Measurements from ENCODE around the gene CFLAR.

CFLAR gene

DNA sequence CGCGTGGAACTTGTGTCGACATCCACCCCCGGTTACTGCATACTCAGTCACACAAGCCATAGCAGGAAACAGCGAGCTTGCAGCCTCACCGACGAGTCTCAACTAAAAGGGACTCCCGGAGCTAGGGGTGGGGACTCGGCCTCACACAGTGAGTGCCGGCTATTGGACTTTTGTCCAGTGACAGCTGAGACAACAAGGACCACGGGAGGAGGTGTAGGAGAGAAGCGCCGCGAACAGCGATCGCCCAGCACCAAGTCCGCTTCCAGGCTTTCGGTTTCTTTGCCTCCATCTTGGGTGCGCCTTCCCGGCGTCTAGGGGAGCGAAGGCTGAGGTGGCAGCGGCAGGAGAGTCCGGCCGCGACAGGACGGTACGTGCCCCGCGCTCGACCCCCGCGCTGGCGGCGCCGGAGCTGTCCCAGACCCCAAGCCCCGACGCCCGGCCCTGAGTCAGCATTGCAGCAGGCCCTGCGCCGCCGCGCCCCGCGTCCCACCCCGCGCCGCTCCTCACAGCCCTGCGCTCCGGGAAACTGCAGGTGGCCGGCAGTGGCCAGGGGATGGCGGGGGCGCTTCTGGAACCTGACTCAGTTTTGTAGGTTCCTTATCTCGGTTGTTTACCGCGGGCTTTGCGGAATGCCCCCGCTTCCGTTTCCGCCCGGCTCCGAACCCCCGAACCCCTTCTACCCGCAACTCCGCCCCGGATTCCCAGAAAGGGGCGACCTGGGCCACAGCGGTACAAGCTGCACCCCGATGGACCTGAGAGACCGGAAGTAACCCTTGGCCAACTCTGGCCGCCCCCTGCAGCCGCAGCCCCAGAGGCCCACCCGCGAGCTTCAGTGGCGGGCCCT, at the start of gene CFLAR:
Gene CFLAR, plus strand, starts transcription at position 50 of the 844 bp plus-strand sequence. CDS start 13,702 bp downstream, outside the sequence.
- in situ Hi-C loops (cut with MboI; ENCODE audit: low sequenced_read_pairs, unreplicated experiment): no loop called here
- TF ChIP-seq, protein P1, sequence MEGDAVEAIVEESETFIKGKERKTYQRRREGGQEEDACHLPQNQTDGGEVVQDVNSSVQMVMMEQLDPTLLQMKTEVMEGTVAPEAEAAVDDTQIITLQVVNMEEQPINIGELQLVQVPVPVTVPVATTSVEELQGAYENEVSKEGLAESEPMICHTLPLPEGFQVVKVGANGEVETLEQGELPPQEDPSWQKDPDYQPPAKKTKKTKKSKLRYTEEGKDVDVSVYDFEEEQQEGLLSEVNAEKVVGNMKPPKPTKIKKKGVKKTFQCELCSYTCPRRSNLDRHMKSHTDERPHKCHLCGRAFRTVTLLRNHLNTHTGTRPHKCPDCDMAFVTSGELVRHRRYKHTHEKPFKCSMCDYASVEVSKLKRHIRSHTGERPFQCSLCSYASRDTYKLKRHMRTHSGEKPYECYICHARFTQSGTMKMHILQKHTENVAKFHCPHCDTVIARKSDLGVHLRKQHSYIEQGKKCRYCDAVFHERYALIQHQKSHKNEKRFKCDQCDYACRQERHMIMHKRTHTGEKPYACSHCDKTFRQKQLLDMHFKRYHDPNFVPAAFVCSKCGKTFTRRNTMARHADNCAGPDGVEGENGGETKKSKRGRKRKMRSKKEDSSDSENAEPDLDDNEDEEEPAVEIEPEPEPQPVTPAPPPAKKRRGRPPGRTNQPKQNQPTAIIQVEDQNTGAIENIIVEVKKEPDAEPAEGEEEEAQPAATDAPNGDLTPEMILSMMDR (IDR thresholded peaks at IDR 0.05; ENCODE audit: borderline replicate concordance, control extremely low read depth, extremely low read depth, insufficient read depth, missing control alignments): no peak
- peak; percentile 85 for DNase-seq (ENCODE audit: low spot score)

DNA sequence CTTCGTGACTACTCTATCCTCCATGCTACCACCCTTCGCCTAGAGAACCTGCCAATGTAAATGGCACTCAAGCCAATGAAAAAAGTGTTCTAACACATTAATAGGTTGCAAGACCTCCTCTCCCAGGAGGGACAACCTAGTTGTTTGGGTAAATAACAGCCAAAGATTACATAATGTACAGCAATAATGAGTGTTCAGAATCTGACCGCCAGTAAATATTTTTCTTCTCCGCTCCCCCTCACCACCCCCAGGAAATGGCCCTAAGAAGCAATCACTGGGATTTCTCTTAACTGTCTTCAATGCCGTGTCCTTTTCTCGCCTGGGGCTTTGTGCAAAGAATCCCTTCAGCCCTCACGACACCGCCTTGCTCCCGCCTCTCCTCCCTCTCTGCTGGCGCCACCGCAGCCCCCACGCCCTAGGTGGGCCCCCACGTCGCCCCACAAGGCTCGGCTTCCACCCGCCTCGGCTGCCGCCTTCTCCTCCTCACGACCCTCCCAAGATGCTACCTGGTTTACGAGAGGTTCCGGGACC, 45.0 kb upstream of the CFLAR start:
- TF ChIP-seq, protein P1 (IDR thresholded peaks at IDR 0.05; ENCODE audit: borderline replicate concordance, control extremely low read depth, extremely low read depth, insufficient read depth, missing control alignments): no peak
- peak; percentile 44 for DNase-seq (ENCODE audit: low spot score)
- in situ Hi-C loops (cut with MboI; ENCODE audit: low sequenced_read_pairs, unreplicated experiment): loop anchor here (25.0 kb wide), 1 partner anchor 359 kb away; no protein-coding TSS in a partner anchor

DNA sequence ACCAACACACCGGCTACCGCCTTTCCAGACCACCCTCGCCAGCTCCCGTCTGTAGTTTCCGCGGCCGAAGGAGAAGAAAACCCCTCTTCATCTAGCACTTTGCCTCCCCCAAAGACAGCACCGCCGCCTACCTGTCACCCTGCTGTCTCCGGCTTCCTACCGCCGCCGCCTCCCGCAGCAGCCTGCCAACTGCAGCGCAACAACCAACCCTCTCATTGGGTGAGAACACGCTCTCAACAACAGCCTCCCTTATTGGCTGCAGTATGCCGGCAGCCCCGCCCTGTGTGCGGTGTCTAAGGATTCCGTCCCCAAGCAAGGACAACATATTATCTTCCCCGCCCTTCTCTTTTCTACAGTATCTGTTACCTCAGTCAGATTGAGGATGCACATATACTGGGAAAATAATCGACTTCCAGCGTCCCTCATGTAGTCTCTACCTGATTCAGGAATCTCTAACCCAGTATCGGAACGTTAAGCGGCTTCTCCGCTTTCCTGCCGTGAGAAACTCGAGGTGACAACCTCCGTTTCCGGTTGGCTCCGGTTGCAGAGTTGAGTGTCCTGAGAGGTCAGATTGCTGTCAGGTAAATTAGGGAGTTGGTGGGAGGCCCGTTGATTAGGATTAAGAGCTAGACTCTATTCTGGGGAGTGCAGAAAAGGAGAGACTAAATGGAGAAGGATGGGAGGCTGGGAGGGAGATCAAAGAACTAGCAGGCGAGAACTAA, 44.3 kb upstream of the CFLAR start, which contains the start of the genes HYCC2 and NDUFB3:
Gene HYCC2, minus strand, starts transcription at position 193 of the 722 bp plus-strand sequence. CDS start 47,662 bp downstream, outside the sequence.
Gene NDUFB3, plus strand, starts transcription at position 523 of the 722 bp plus-strand sequence. CDS start 6,882 bp downstream, outside the sequence.
- peak; percentile 96 for DNase-seq (ENCODE audit: low spot score)
- in situ Hi-C loops (cut with MboI; ENCODE audit: low sequenced_read_pairs, unreplicated experiment): loop anchor here (25.0 kb wide), 1 partner anchor 359 kb away; no protein-coding TSS in a partner anchor
- TF ChIP-seq, protein P1 (IDR thresholded peaks at IDR 0.05; ENCODE audit: borderline replicate concordance, control extremely low read depth, extremely low read depth, insufficient read depth, missing control alignments): peak; percentile 15

DNA sequence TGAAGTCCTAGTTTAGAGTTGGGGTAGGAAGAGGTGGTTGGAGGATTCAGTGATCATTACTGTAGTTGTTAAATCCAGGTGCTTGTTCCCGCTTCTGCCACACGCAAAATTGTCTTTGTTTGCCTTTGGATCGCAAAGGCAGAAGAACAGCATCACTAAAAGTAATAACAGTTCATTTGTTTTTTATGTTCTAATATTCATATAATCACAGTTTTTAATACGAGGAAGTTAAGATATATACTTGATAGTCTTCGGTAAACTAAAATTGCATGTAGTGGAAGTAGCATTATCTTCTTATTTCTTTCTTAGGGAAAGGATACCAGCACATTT, 43.8 kb upstream of the CFLAR start:
- TF ChIP-seq, protein P1 (IDR thresholded peaks at IDR 0.05; ENCODE audit: borderline replicate concordance, control extremely low read depth, extremely low read depth, insufficient read depth, missing control alignments): no peak
- in situ Hi-C loops (cut with MboI; ENCODE audit: low sequenced_read_pairs, unreplicated experiment): loop anchor here (25.0 kb wide), 1 partner anchor 360 kb away; no protein-coding TSS in a partner anchor
- no peak for DNase-seq (ENCODE audit: low spot score)

DNA sequence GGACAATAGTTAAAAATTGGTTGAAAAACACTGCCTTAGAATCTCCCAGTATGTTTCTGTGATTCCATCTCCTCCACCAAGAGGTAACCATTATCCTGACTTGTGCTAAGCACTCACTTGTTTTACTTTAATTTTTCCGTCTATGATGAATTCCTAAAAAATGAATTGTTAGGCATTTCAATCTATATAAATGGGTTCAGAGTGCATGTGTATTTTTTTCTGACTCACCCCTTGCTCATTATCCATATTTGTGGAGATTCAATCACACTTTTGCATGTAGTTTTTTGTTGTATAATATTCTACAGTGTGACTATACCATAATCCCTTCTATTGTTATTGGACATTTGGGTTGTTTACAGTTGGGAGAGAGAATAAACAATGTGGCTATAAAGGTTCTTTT, 42.9 kb upstream of the CFLAR start:
- TF ChIP-seq, protein P1 (IDR thresholded peaks at IDR 0.05; ENCODE audit: borderline replicate concordance, control extremely low read depth, extremely low read depth, insufficient read depth, missing control alignments): no peak
- in situ Hi-C loops (cut with MboI; ENCODE audit: low sequenced_read_pairs, unreplicated experiment): loop anchor here (25.0 kb wide), 1 partner anchor 361 kb away; no protein-coding TSS in a partner anchor
- no peak for DNase-seq (ENCODE audit: low spot score)

DNA sequence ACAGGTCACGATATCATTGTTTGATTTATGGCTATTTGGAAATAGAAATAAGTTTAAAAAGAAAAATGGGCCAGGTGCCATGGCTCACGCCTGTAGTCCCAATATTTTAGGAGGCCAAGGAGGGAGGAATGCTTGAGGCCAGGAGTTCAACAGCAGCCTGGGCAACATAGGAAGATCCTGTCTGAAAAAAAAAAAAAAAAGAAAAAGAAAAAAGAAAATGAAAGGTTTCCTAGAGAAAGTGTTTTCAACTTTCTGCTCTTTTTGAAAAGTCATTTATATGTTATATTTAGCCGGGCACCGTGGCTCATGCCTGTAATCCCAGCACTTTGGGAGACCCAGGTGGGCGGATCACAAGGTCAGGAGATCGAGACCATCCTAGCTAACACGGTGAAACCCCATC, 41.0 kb upstream of the CFLAR start:
- no peak for DNase-seq (ENCODE audit: low spot score)
- in situ Hi-C loops (cut with MboI; ENCODE audit: low sequenced_read_pairs, unreplicated experiment): loop anchor here (25.0 kb wide), 1 partner anchor 363 kb away; no protein-coding TSS in a partner anchor
- TF ChIP-seq, protein P1 (IDR thresholded peaks at IDR 0.05; ENCODE audit: borderline replicate concordance, control extremely low read depth, extremely low read depth, insufficient read depth, missing control alignments): no peak
